ENCODE data around the gene EIF2AK3. TPM values are rescaled to one million over a fixed set of nuclear protein-coding genes. Genes with fewer than 3 reads are reported as not detected.

EIF2AK3 gene
- total and polyA plus RNA-seq, 10 of the 15 experiments (the other 5 are each of a cell fraction or from before 2014, with no cell fraction given): 5.0 to 44.7 (median 22.4) TPM

DNA sequence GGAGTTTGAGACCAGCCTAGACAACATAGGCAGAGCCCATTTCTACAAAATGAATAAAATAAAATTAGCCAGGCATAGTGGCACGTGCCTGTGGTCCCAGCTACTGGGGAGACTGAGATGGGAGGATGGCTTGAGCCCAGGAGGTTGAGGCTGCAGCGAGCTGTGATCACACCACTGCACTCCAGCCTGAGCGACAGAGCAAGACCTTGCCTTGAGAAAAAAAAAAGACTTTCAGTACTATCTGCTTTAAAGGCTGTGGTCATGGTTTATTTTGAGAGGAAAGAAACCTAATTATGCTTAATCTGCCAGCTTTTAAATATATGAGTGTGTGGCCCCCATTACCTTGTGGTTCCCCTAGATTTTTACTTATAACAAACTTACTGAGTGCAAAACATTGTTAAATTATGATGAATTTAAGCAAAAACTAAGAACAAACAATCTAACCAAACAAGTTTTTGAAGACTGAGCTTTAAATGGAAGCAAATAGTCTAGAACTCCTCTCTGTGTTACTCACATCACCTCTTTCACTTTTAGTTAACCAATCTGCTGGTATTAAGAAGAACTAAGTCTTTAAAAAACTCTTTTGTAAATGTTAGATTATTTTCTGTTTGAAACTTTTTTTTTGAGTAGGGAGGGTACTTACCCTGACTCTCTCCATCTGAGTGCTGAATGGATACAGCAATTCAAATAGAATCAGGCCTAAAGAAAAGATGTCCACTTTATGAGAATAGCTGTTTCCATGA lies 65.4 kb downstream of the EIF2AK3 start (continued):
- TF ChIP-seq CTCF (IDR thresholded peaks at IDR 0.05 in 2 of 3, conservative IDR thresholded peaks at IDR 0.05 in 1 of 3; ENCODE audit: control insufficient read depth in 2 of 3, extremely low read depth in 1 of 3, insufficient read depth in 1 of 3, low read depth in 3 of 3, low read length in 3 of 3) (no peak), NFYA (IDR thresholded peaks at IDR 0.05; ENCODE audit: borderline replicate concordance, low read depth, low read length) (no peak), EED (IDR thresholded peaks at IDR 0.05; ENCODE audit: low read depth) (0 out of 2 replicates have a peak, but pooled peaks have one; percentile 17), POU2F2 (IDR thresholded peaks at IDR 0.05; ENCODE audit: borderline replicate concordance, low read depth, low read length) (no peak), RB1 (IDR thresholded peaks at IDR 0.05; ENCODE audit: borderline replicate concordance) (no peak), IKZF2 (IDR thresholded peaks at IDR 0.05) (0 out of 4 replicates have a peak, but pooled peaks of 1 of the 2 experiments have one; percentile 13), NR2F1 (conservative IDR thresholded peaks at IDR 0.05) (no peak), HDAC6 (IDR thresholded peaks at IDR 0.05; ENCODE audit: unreplicated experiment) (no peak), RELA (IDR thresholded peaks at IDR 0.05; ENCODE audit: borderline replicate concordance, partially characterized antibody) (no peak), CHD2 (IDR thresholded peaks at IDR 0.05; ENCODE audit: borderline replicate concordance, low read depth, low read length) (no peak), TARDBP (IDR thresholded peaks at IDR 0.05; ENCODE audit: borderline replicate concordance) (no peak), ZBTB33 (IDR thresholded peaks at IDR 0.05) (no peak), ZNF274 (IDR thresholded peaks at IDR 0.05; ENCODE audit: insufficient read depth, insufficient read length) (no peak), TCF7 (IDR thresholded peaks at IDR 0.05; ENCODE audit: borderline replicate concordance) (peak; percentile 30; the same call in 1 of the 2 replicates), PAX5 (IDR thresholded peaks at IDR 0.05; ENCODE audit: borderline replicate concordance, low read depth, low read length) (no peak), NFIC (IDR thresholded peaks at IDR 0.05; ENCODE audit: low read depth, low read length) (peak; percentile 47), RUNX3 (IDR thresholded peaks at IDR 0.05; ENCODE audit: low read length) (peak; percentile 76)
- TF ChIP-seq, protein P1, sequence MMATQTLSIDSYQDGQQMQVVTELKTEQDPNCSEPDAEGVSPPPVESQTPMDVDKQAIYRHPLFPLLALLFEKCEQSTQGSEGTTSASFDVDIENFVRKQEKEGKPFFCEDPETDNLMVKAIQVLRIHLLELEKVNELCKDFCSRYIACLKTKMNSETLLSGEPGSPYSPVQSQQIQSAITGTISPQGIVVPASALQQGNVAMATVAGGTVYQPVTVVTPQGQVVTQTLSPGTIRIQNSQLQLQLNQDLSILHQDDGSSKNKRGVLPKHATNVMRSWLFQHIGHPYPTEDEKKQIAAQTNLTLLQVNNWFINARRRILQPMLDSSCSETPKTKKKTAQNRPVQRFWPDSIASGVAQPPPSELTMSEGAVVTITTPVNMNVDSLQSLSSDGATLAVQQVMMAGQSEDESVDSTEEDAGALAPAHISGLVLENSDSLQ (IDR thresholded peaks at IDR 0.05): peak; percentile 56; the same call in 1 of the 2 replicates
- TF ChIP-seq, protein P2, sequence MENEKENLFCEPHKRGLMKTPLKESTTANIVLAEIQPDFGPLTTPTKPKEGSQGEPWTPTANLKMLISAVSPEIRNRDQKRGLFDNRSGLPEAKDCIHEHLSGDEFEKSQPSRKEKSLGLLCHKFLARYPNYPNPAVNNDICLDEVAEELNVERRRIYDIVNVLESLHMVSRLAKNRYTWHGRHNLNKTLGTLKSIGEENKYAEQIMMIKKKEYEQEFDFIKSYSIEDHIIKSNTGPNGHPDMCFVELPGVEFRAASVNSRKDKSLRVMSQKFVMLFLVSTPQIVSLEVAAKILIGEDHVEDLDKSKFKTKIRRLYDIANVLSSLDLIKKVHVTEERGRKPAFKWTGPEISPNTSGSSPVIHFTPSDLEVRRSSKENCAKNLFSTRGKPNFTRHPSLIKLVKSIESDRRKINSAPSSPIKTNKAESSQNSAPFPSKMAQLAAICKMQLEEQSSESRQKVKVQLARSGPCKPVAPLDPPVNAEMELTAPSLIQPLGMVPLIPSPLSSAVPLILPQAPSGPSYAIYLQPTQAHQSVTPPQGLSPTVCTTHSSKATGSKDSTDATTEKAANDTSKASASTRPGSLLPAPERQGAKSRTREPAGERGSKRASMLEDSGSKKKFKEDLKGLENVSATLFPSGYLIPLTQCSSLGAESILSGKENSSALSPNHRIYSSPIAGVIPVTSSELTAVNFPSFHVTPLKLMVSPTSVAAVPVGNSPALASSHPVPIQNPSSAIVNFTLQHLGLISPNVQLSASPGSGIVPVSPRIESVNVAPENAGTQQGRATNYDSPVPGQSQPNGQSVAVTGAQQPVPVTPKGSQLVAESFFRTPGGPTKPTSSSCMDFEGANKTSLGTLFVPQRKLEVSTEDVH (IDR thresholded peaks at IDR 0.05; ENCODE audit: low read depth, partially characterized antibody): no peak
